WTC11 (cell line): ENCODE measurements around the gene CTDSPL. TPM values are rescaled to one million over a fixed set of nuclear protein-coding genes. Genes with fewer than 3 reads are reported as not detected.

Source experiments
- ATAC-seq: fragments of 200-7000 bp; cut with Tn5 transposase; 2 replicates; pipeline ENCODE4 v1.10.0; 2021; ENCODE audit warnings: mild to moderate bottlenecking, moderate library complexity
- CTCF ChIA-PET: fragments of 300-600 bp; sonication (Branson Sonifier 250); formaldehyde crosslinking; loops from one replicate; lab custom pipeline; 2021; ENCODE audit warnings: antibody characterized with exemption; lab: Charles Lee
- POLR2A ChIA-PET: fragments of 350-600 bp; sonication (Branson Sonifier 250); formaldehyde crosslinking; loops from one replicate; lab custom pipeline; 2021; ENCODE audit warnings: antibody characterized with exemption; lab: Charles Lee
- DNase-seq: peaks from one replicate; pipeline ENCODE4 v3.0.0; 2021; ENCODE audit warnings: low spot score
- H3K27ac Mint-ChIP-seq: 2 replicates; pipeline ENCODE4 v1.8.0; 2021; ENCODE audit warnings: mixed read lengths
- H3K27me3 Mint-ChIP-seq: 2 replicates; pipeline ENCODE4 v1.8.0; 2021; ENCODE audit warnings: low read depth, mild to moderate bottlenecking, moderate library complexity, mixed read lengths
- H3K36me3 Mint-ChIP-seq: 2 replicates; pipeline ENCODE4 v1.8.0; 2021; ENCODE audit warnings: mixed read lengths
- H3K4me1 Mint-ChIP-seq: 2 replicates; pipeline ENCODE4 v1.8.0; 2022; ENCODE audit warnings: mixed read lengths
- H3K4me3 Mint-ChIP-seq: 2 replicates; pipeline ENCODE4 v1.8.0; 2021; ENCODE audit warnings: mild to moderate bottlenecking, moderate library complexity, mixed read lengths
- H3K9me3 Mint-ChIP-seq: 2 replicates; pipeline ENCODE4 v1.8.0; 2021; ENCODE audit warnings: mixed read lengths
- ATF3 ChIP-seq: sonication (generic); formaldehyde crosslinking; conservative IDR thresholded peaks from 2 replicates; pipeline ENCODE4 v1.8.1; 2022; ENCODE audit warnings: mild to moderate bottlenecking, missing genetic modification reagents
- E2F4 ChIP-seq: sonication (generic); formaldehyde crosslinking; IDR thresholded peaks from 2 replicates; pipeline ENCODE4 v1.8.1; 2022; ENCODE audit warnings: low read depth, mild to moderate bottlenecking, moderate library complexity, missing genetic modification reagents, borderline replicate concordance
- ELF4 ChIP-seq: sonication (generic); formaldehyde crosslinking; IDR thresholded peaks from 2 replicates; pipeline ENCODE4 v1.8.1; 2022; ENCODE audit warnings: low read depth, mild to moderate bottlenecking, moderate library complexity, missing genetic modification reagents
- FOXJ3 ChIP-seq: sonication (generic); formaldehyde crosslinking; IDR thresholded peaks from 2 replicates; pipeline ENCODE4 v1.9.0; 2021; ENCODE audit warnings: missing genetic modification reagents, mild to moderate bottlenecking, borderline replicate concordance
- FOXP1 ChIP-seq: sonication (generic); formaldehyde crosslinking; IDR thresholded peaks from 2 replicates; pipeline ENCODE4 v1.8.0; 2022; ENCODE audit warnings: missing genetic modification reagents, mild to moderate bottlenecking, moderate library complexity, borderline replicate concordance
- FOXP4 ChIP-seq: sonication (generic); formaldehyde crosslinking; IDR thresholded peaks from 2 replicates; pipeline ENCODE4 v1.8.0; 2022; ENCODE audit warnings: mild to moderate bottlenecking, missing genetic modification reagents
- GTF2I ChIP-seq: fragments of 250-450 bp; sonication (Bioruptor Pico); conservative IDR thresholded peaks from 2 replicates; pipeline ENCODE4 v1.4.0; 2021; ENCODE audit warnings: mild to moderate bottlenecking
- HMGXB4 ChIP-seq: sonication (generic); formaldehyde crosslinking; IDR thresholded peaks from 2 replicates; pipeline ENCODE4 v1.8.1; 2023; ENCODE audit warnings: mild to moderate bottlenecking, moderate library complexity, missing genetic modification reagents
- NFATC4 ChIP-seq: fragments of 250-450 bp; sonication (Bioruptor Pico); IDR thresholded peaks from 2 replicates; pipeline ENCODE4 v1.9.0; 2021; ENCODE audit warnings: mild to moderate bottlenecking
- NFE2L1 ChIP-seq: sonication (generic); formaldehyde crosslinking; IDR thresholded peaks from 2 replicates; pipeline ENCODE4 v1.8.1; 2023; ENCODE audit warnings: missing genetic modification reagents
- NR3C1 ChIP-seq: sonication (generic); formaldehyde crosslinking; conservative IDR thresholded peaks from 2 replicates; pipeline ENCODE4 v1.8.1; 2023; ENCODE audit warnings: low read depth, mild to moderate bottlenecking, missing genetic modification reagents
- RELA ChIP-seq: sonication (generic); formaldehyde crosslinking; IDR thresholded peaks from 2 replicates; pipeline ENCODE4 v1.8.1; 2022; ENCODE audit warnings: missing genetic modification reagents, mild to moderate bottlenecking, borderline replicate concordance
- SOX15 ChIP-seq: fragments of 250-450 bp; sonication (Bioruptor Pico); IDR thresholded peaks from 2 replicates; pipeline ENCODE4 v1.9.0; 2021; ENCODE audit warnings: mild to moderate bottlenecking
- TCF7 ChIP-seq: sonication (generic); formaldehyde crosslinking; IDR thresholded peaks from 2 replicates; pipeline ENCODE4 v1.8.0; 2022; ENCODE audit warnings: mild to moderate bottlenecking, low read depth, missing genetic modification reagents, moderate library complexity
- TEAD4 ChIP-seq: sonication (generic); formaldehyde crosslinking; IDR thresholded peaks from 2 replicates; pipeline ENCODE4 v1.8.0; 2022; ENCODE audit warnings: mild to moderate bottlenecking, missing genetic modification reagents
- TP53 ChIP-seq: sonication (generic); formaldehyde crosslinking; IDR thresholded peaks from 2 replicates; pipeline ENCODE4 v1.8.1; 2023; ENCODE audit warnings: mild to moderate bottlenecking, missing genetic modification reagents
- USF1 ChIP-seq: sonication (generic); formaldehyde crosslinking; IDR thresholded peaks from 2 replicates; pipeline ENCODE4 v1.8.0; 2022; ENCODE audit warnings: mild to moderate bottlenecking, missing genetic modification reagents
- ZBTB43 ChIP-seq: sonication (generic); formaldehyde crosslinking; IDR thresholded peaks from 2 replicates; pipeline ENCODE4 v1.8.1; 2023; ENCODE audit warnings: mild to moderate bottlenecking, missing genetic modification reagents
- ZNF121 ChIP-seq: sonication (generic); formaldehyde crosslinking; IDR thresholded peaks from 2 replicates; pipeline ENCODE4 v1.8.0; 2023; ENCODE audit warnings: missing genetic modification reagents
- ZNF317 ChIP-seq: sonication (generic); formaldehyde crosslinking; IDR thresholded peaks from 2 replicates; pipeline ENCODE4 v1.8.1; 2023; ENCODE audit warnings: low read depth, mild to moderate bottlenecking, moderate library complexity, missing genetic modification reagents, borderline replicate concordance
- ZNF671 ChIP-seq: fragments of 250-450 bp; sonication (Bioruptor Pico); IDR thresholded peaks from 2 replicates; pipeline ENCODE4 v1.8.0; 2021; ENCODE audit warnings: mild to moderate bottlenecking
- total RNA-seq: library from RNA; stranded (reverse); gene quantifications from 3 replicates; pipeline ENCODE4 v1.2.3, GENCODE V29; 2021

CTDSPL gene
- total RNA-seq, 1 experiment from 2014 or later: 41.2 TPM

- no peak for TF ChIP-seq ELF4 (CRISPR knock-in tag)
- no peak for TF ChIP-seq NFE2L1 (CRISPR knock-in tag)
- no peak for TF ChIP-seq FOXP1 (CRISPR knock-in tag)
- TF ChIP-seq TCF7 (CRISPR knock-in tag): no peak
- TF ChIP-seq SOX15 (CRISPR knock-in tag): no peak
- no peak for TF ChIP-seq RELA (CRISPR knock-in tag)
- TF ChIP-seq TP53 (CRISPR knock-in tag): no peak
- TF ChIP-seq ZNF317: no peak
- no peak for TF ChIP-seq ZNF671
- TF ChIP-seq GTF2I (CRISPR knock-in tag): no peak
- ChIA-PET CTCF (interaction anchor here (0.5 to 1.7 kb wide), 3 partner anchors 17 to 102 kb away, joined by 3 to 9 read pairs (median 4); no protein-coding TSS in a partner anchor), POLR2A (no interaction called here)
- Mint-ChIP-seq H3K4me1 (peaks cover 39% of the 10 kb centered on the region), H3K9me3 (peaks cover 11% of the 10 kb centered on the region), H3K36me3 (peaks cover 6% of the 10 kb centered on the region), H3K4me3 (no peak overlapping the region), H3K27me3 (peaks cover 10% of the 10 kb centered on the region), H3K27ac (no peak overlapping the region)
- ATAC-seq (no peak), DNase-seq (no peak)
Measured at GRCh38 chr3:37864904-37865303, 3.2 kb downstream of the CTDSPL start.

GRCh38 chr3:37867144-37867543 lies 5.5 kb downstream of the CTDSPL start:
- ChIA-PET CTCF (interaction anchor here (1.8 kb wide), 1 partner anchor 12 kb away, joined by 5 read pairs; no protein-coding TSS in a partner anchor), POLR2A (no interaction called here)
- H3K9me3 Mint-ChIP-seq: peaks cover 20% of the 10 kb centered on the region
- H3K4me1 Mint-ChIP-seq: peaks cover 35% of the 10 kb centered on the region
- ATAC-seq (no peak), DNase-seq (no peak)
- H3K27ac Mint-ChIP-seq: no peak overlapping the region
- TF ChIP-seq E2F4 (no peak), FOXP4 (CRISPR knock-in tag) (no peak), ZBTB43 (CRISPR knock-in tag) (no peak)
- H3K4me3 Mint-ChIP-seq: no peak overlapping the region
- no peaks in the 10 kb centered on the region; the same call in 1 of the 2 replicates for H3K27me3 Mint-ChIP-seq
- peaks cover 8% of the 10 kb centered on the region; the same call in 1 of the 2 replicates for H3K36me3 Mint-ChIP-seq

GRCh38 chr3:37871858-37872257 lies 10.2 kb downstream of the CTDSPL start:
- Mint-ChIP-seq H3K36me3 (peaks cover 12% of the 10 kb centered on the region), H3K4me3 (no peak overlapping the region), H3K9me3 (peaks cover 34% of the 10 kb centered on the region), H3K4me1 (peaks cover 8% of the 10 kb centered on the region), H3K27ac (no peak overlapping the region), H3K27me3 (no peaks in the 10 kb centered on the region)
- no peak for ATAC-seq
- POLR2A ChIA-PET: interaction anchor here (0.6 kb wide), 1 partner anchor 90 kb away, joined by 3 read pairs; no protein-coding TSS in a partner anchor
- CTCF ChIA-PET: interaction anchor here (2.5 kb wide), 1 partner anchor 103 kb away, joined by 8 read pairs; no protein-coding TSS in a partner anchor
- DNase-seq: no peak
- TF ChIP-seq USF1 (CRISPR knock-in tag): no peak
- TF ChIP-seq ATF3 (CRISPR knock-in tag): no peak
- TF ChIP-seq HMGXB4 (CRISPR knock-in tag): no peak
- TF ChIP-seq NR3C1 (CRISPR knock-in tag): no peak
- TF ChIP-seq TEAD4 (CRISPR knock-in tag): no peak
- TF ChIP-seq ZNF671: no peak
- no peak for TF ChIP-seq E2F4
- no peak for TF ChIP-seq FOXP4 (CRISPR knock-in tag)
- TF ChIP-seq FOXJ3 (CRISPR knock-in tag): no peak
- no peak for TF ChIP-seq NFATC4 (CRISPR knock-in tag)
- no peak for TF ChIP-seq ZNF121
